Measurements from ENCODE around the gene EXO5.

The EXO5 gene, protein sequence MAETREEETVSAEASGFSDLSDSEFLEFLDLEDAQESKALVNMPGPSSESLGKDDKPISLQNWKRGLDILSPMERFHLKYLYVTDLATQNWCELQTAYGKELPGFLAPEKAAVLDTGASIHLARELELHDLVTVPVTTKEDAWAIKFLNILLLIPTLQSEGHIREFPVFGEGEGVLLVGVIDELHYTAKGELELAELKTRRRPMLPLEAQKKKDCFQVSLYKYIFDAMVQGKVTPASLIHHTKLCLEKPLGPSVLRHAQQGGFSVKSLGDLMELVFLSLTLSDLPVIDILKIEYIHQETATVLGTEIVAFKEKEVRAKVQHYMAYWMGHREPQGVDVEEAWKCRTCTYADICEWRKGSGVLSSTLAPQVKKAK

GRCh38 chr1:40508375-40509341 is at the start of gene EXO5:
EXO5 (plus strand) TSS chr1:40508767; CDS start chr1:40514545, 5,778 bp downstream.
- peak within 1 kb of the TSS; percentile 82 for H3K4me3 ChIP-seq (ENCODE audit: low read length)
- TF ChIP-seq, protein P1, sequence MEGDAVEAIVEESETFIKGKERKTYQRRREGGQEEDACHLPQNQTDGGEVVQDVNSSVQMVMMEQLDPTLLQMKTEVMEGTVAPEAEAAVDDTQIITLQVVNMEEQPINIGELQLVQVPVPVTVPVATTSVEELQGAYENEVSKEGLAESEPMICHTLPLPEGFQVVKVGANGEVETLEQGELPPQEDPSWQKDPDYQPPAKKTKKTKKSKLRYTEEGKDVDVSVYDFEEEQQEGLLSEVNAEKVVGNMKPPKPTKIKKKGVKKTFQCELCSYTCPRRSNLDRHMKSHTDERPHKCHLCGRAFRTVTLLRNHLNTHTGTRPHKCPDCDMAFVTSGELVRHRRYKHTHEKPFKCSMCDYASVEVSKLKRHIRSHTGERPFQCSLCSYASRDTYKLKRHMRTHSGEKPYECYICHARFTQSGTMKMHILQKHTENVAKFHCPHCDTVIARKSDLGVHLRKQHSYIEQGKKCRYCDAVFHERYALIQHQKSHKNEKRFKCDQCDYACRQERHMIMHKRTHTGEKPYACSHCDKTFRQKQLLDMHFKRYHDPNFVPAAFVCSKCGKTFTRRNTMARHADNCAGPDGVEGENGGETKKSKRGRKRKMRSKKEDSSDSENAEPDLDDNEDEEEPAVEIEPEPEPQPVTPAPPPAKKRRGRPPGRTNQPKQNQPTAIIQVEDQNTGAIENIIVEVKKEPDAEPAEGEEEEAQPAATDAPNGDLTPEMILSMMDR (conservative IDR thresholded peaks at IDR 0.05; ENCODE audit: low read length) = no peak
- peak; percentile 75 for DNase-seq (ENCODE audit: low read depth)

GRCh38 chr1:40462956-40463590 is 45.5 kb upstream of the EXO5 start:
- DNase-seq (ENCODE audit: low read depth) = no peak
- TF ChIP-seq, protein P1 (conservative IDR thresholded peaks at IDR 0.05; ENCODE audit: low read length) = no peak
- no peak overlapping the region for H3K4me3 ChIP-seq (ENCODE audit: low read length)

DNA sequence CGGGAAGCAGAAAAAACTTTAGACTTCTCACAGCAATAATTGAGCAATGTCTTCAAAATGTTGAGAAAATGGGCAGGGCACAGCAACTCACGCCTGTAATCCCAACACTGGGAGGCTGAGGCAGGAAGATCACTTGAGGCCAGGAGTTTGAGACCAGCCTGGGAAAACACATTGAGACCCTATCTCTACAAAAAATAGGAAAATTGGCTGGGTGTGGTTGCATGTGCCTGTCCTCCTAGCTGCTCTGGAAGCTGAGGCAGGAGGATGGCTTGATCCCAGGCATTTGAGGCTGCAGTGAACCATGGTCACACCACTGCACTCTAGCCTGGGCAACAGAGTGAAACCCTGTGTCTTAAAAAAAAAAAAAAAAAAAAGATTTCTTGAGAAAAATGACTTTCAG is 39.2 kb upstream of the EXO5 start:
- no peak overlapping the region for H3K4me3 ChIP-seq (ENCODE audit: low read length)
- TF ChIP-seq, protein P1 (conservative IDR thresholded peaks at IDR 0.05; ENCODE audit: low read length) = no peak
- no peak for DNase-seq (ENCODE audit: low read depth)

DNA sequence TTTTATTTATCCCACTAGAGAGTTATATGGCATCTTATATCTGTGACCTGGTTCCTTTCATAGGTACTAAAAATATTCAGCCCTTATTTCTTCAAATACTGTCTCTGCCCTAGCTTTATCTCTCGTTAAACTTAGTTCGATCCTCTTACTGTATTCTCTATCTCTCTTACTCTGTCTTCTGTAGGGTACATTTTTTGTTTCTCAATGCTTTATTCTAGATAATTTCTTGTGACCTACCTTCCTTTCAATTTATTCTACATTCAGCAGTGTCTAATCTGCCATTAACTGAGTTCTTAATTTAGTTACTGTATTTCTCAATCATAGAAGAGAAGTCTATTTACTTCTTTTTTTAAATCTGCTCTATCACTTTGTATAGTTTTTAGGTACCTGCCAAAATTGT is 33.3 kb upstream of the EXO5 start:
- H3K4me3 ChIP-seq (ENCODE audit: low read length) = no peak overlapping the region
- DNase-seq (ENCODE audit: low read depth) = no peak
- TF ChIP-seq, protein P1 (conservative IDR thresholded peaks at IDR 0.05; ENCODE audit: low read length) = no peak

- peak; percentile 58 for DNase-seq (ENCODE audit: low read depth)
- H3K4me3 ChIP-seq (ENCODE audit: low read length) = peak within 1 kb of the TSS; percentile 77
- TF ChIP-seq, protein P1 (conservative IDR thresholded peaks at IDR 0.05; ENCODE audit: low read length) = no peak
Observed at GRCh38 chr1:40476924-40477677, 31.5 kb upstream of the EXO5 start, which contains the start of gene ZFP69. ZFP69 (plus strand) TSS chr1:40477290; CDS start chr1:40479362, 2,072 bp downstream.

- TF ChIP-seq, protein P1 (conservative IDR thresholded peaks at IDR 0.05; ENCODE audit: low read length) = no peak
- DNase-seq (ENCODE audit: low read depth) = no peak
Observed at GRCh38 chr1:40477678-40478053, 30.9 kb upstream of the EXO5 start.

More at GRCh38 chr1:40477678-40478053, 30.9 kb upstream of the EXO5 start:
- peak overlapping the region; percentile 77 for H3K4me3 ChIP-seq (ENCODE audit: low read length)
